PC-3 (cell line): ENCODE measurements around the gene ARHGAP23. TPM values are rescaled to one million over a fixed set of nuclear protein-coding genes. Genes with fewer than 3 reads are reported as not detected.
"Not testable (repeated sequence)": the region's sequence is repeated elsewhere in the genome, so short reads cannot be mapped to it uniquely, and the experiment has no call there.

ENCODE experiments used
- ATAC-seq: fragments of 200-7000 bp; cut with Tn5 transposase; 2 replicates; pipeline ENCODE4 v1.9.1; 2020; ENCODE audit warnings: mild to moderate bottlenecking, moderate library complexity
- BruUV-seq: library from RNA; stranded (reverse); fragments of 400-500 nt; replicated peaks from 2 replicates; lab custom pipeline; 2021; lab: Mats Ljungman, UMichigan
- CTCF ChIA-PET: fragments of 300-600 bp; sonication (Branson Sonifier 250); formaldehyde crosslinking; loops from one replicate; lab custom pipeline; 2022; ENCODE audit warnings: antibody characterized with exemption; lab: Charles Lee
- POLR2A ChIA-PET: fragments of 300-600 bp; sonication (Branson Sonifier 250); formaldehyde crosslinking; loops from one replicate; lab custom pipeline; 2022; ENCODE audit warnings: antibody characterized with exemption; ENCODE audit not compliant: unreplicated experiment; lab: Charles Lee
- DNase-seq: peaks from one replicate; pipeline ENCODE4 v3.0.0-alpha.2; 2015
- H2AFZ ChIP-seq: fragments of 300-600 bp; sonication (generic); 2 replicates; pipeline ENCODE4 v1.6.0; 2016; ENCODE audit warnings: antibody characterized with exemption, low read length
- H3F3A ChIP-seq: fragments of 300-600 bp; sonication (generic); one replicate; pipeline ENCODE4 v1.6.0; 2017; ENCODE audit warnings: antibody characterized with exemption, low read length, control low read depth, mild to moderate bottlenecking; ENCODE audit not compliant: unreplicated experiment
- H3K27ac ChIP-seq: fragments of 300-600 bp; sonication (generic); 2 replicates; pipeline ENCODE4 v1.5.1; 2016; ENCODE audit warnings: mild to moderate bottlenecking, low read length
- H3K27me3 ChIP-seq: fragments of 300-600 bp; sonication (generic); 2 replicates; pipeline ENCODE4 v1.6.1; 2016; ENCODE audit warnings: low read length, mixed read lengths
- H3K36me3 ChIP-seq: fragments of 300-600 bp; sonication (generic); 2 replicates; pipeline ENCODE4 v1.6.1; 2016; ENCODE audit warnings: low read depth, mixed run types, low read length, mixed read lengths
- H3K4me1 ChIP-seq: fragments of 300-600 bp; sonication (generic); 2 replicates; pipeline ENCODE4 v1.5.1; 2016; ENCODE audit warnings: low read length; ENCODE audit not compliant: insufficient read depth
- H3K4me2 ChIP-seq: fragments of 300-600 bp; sonication (generic); 2 replicates; pipeline ENCODE4 v1.6.0; 2016; ENCODE audit warnings: low read length
- H3K4me3 ChIP-seq: fragments of 300-600 bp; sonication (generic); 2 replicates; pipeline ENCODE4 v1.5.1; 2016; ENCODE audit warnings: mild to moderate bottlenecking, low read length, mixed read lengths
- H3K79me2 ChIP-seq: fragments of 300-600 bp; sonication (generic); 2 replicates; pipeline ENCODE4 v1.6.1; 2017; ENCODE audit warnings: low read length, mixed read lengths
- H3K9ac ChIP-seq: fragments of 300-600 bp; sonication (generic); 2 replicates; pipeline ENCODE4 v1.6.0; 2016; ENCODE audit warnings: mild to moderate bottlenecking, low read length
- H3K9me2 ChIP-seq: fragments of 300-600 bp; sonication (generic); replicated peaks from 2 replicates; pipeline ENCODE4 v1.6.1; 2016; ENCODE audit warnings: mixed run types, low read length, mixed read lengths
- H3K9me3 ChIP-seq: fragments of 300-600 bp; sonication (generic); 2 replicates; pipeline ENCODE4 v1.6.1; 2016; ENCODE audit warnings: low read length, mixed read lengths
- H4K20me1 ChIP-seq: fragments of 300-600 bp; sonication (generic); 2 replicates; pipeline ENCODE4 v1.6.1; 2016; ENCODE audit warnings: low read length, mixed read lengths
- CTCF ChIP-seq: fragments of 300-600 bp; sonication (generic); conservative IDR thresholded peaks from 2 replicates; pipeline ENCODE4 v1.5.1; 2017; ENCODE audit warnings: antibody characterized with exemption, low read depth, mild to moderate bottlenecking, low read length
- EZH2 ChIP-seq: fragments of 300-600 bp; sonication (generic); IDR thresholded peaks from one replicate; pipeline ENCODE4 v1.6.1; 2017; ENCODE audit warnings: antibody characterized with exemption, mild to moderate bottlenecking, low read length; ENCODE audit not compliant: unreplicated experiment
- EZH2phosphoT487 ChIP-seq: fragments of 300-600 bp; sonication (generic); IDR thresholded peaks from 2 replicates; pipeline ENCODE4 v1.6.1; 2018; ENCODE audit warnings: mild to moderate bottlenecking, antibody characterized with exemption, low read length, borderline replicate concordance
- intact Hi-C: fragments of 100-400 bp; cut with micrococcal nuclease; formaldehyde crosslinking; loops from 2 replicates; pipeline ENCODE4 v1.9.0; 2023
- total RNA-seq: library from RNA; depleted of rRNA; stranded (reverse); fragments of >200 nt; gene quantifications from 2 replicates; pipeline ENCODE4 v1.2.3, GENCODE V29; 2014

Gene ARHGAP23
- total RNA-seq, 1 experiment from 2014 or later = 9.0 TPM

- H2AFZ ChIP-seq, H3F3A ChIP-seq, ATAC-seq, H3K4me1 ChIP-seq, H3K36me3 ChIP-seq, H3K9me2 ChIP-seq, H3K79me2 ChIP-seq, CTCF ChIA-PET, H3K27me3 ChIP-seq, intact Hi-C loops, H4K20me1 ChIP-seq, H3K4me3 ChIP-seq, H3K9ac ChIP-seq, H3K4me2 ChIP-seq, H3K27ac ChIP-seq, BruUV-seq, POLR2A ChIA-PET, H3K9me3 ChIP-seq: not testable (repeated sequence)
- DNase-seq = peak; percentile 16
- 0 out of 2 replicates have a peak, but pooled peaks have one; percentile 12 for TF ChIP-seq CTCF
These were observed 46.4 kb downstream of the ARHGAP23 start for GRCh38 chr17:38474666-38475065.

- no peaks in the 10 kb centered on the region for H3K79me2 ChIP-seq
- intact Hi-C loops = no loop called here
- no peak for ATAC-seq
- peaks cover 3% of the 10 kb centered on the region; the same call in 1 of the 2 replicates for H3K4me1 ChIP-seq
- H3K9me3 ChIP-seq = no peaks in the 10 kb centered on the region
- no peak overlapping the region for H2AFZ ChIP-seq
- no peaks in the 10 kb centered on the region for H3K36me3 ChIP-seq
- H3K9me2 ChIP-seq = no peaks in the 10 kb centered on the region
- no peaks in the 10 kb centered on the region for H4K20me1 ChIP-seq
- H3K27me3 ChIP-seq = no peaks in the 10 kb centered on the region
- POLR2A ChIA-PET = no interaction called here
- H3K4me2 ChIP-seq = no peak overlapping the region
- no peaks in the 10 kb centered on the region for H3F3A ChIP-seq
- TF ChIP-seq EZH2 = no peak
- TF ChIP-seq CTCF = no peak
- TF ChIP-seq EZH2phosphoT487 = no peak
- CTCF ChIA-PET = no interaction called here
- no peak for DNase-seq
- H3K27ac ChIP-seq = no peak overlapping the region
- H3K9ac ChIP-seq = no peak overlapping the region
- no TSS peak for BruUV-seq
- no peak overlapping the region for H3K4me3 ChIP-seq
These were observed 48.3 kb downstream of the ARHGAP23 start for GRCh38 chr17:38476549-38476948.

GRCh38 chr17:38477417-38477816 is 49.2 kb downstream of the ARHGAP23 start:
- CTCF ChIA-PET, H3K4me1 ChIP-seq, H3F3A ChIP-seq, DNase-seq, intact Hi-C loops, H3K9me3 ChIP-seq, H4K20me1 ChIP-seq, H3K27me3 ChIP-seq, POLR2A ChIA-PET, H3K4me2 ChIP-seq, H3K9me2 ChIP-seq, H3K36me3 ChIP-seq, H2AFZ ChIP-seq, H3K4me3 ChIP-seq, H3K27ac ChIP-seq, BruUV-seq, H3K9ac ChIP-seq, H3K79me2 ChIP-seq, ATAC-seq: not testable (repeated sequence)

DNA sequence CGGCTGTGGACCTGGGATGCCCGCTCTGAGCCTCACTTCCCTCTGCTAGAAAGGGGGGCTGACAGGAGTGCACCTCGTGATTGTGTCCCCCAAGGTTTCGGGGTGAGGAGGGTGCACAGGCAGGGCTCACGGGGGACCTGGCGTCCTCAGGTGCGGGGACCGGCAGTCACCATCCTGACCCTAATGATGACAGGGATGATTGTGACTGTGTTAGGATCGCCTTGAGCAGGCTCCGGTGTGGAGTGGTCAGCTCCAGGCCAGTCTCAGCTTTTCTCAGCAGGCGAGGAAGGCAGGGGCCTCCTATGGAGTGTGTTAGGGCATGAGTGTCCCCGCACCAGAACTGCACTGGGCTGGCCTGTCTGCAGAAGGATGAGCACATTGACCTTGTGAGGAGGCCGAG is 49.7 kb downstream of the ARHGAP23 start:
- H3K27ac ChIP-seq, BruUV-seq, H3K27me3 ChIP-seq, H3K79me2 ChIP-seq, H3K4me1 ChIP-seq, H3K36me3 ChIP-seq, H3K4me3 ChIP-seq, H4K20me1 ChIP-seq, H3K9me3 ChIP-seq, H3K4me2 ChIP-seq, POLR2A ChIA-PET, DNase-seq, H3K9ac ChIP-seq, H2AFZ ChIP-seq, H3K9me2 ChIP-seq, CTCF ChIA-PET, ATAC-seq, intact Hi-C loops, H3F3A ChIP-seq: not testable (repeated sequence)

DNA sequence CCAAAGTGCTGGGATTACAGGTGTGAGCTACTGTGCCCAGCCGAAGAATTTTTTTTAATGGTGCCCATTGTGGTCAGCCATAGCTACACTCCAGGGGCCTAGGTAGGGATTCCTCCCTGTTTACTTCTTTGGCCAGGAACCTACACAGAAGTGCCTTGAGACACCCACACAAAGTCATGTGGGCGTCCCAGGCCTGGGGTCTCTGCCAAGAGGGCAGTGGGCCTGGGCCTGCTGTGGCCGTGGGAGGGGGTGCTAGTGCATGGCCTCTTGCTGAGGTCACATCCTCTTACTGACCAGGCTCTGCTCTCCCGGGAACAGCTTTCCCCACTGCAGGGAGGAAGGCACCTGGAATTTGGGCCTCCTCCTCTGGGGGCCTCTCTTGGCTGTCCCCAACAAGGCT is 50.4 kb downstream of the ARHGAP23 start:
- DNase-seq, H3K4me1 ChIP-seq, CTCF ChIA-PET, H3K9me3 ChIP-seq, H2AFZ ChIP-seq, ATAC-seq, H4K20me1 ChIP-seq, POLR2A ChIA-PET, H3K9ac ChIP-seq, intact Hi-C loops, H3K9me2 ChIP-seq, H3K27ac ChIP-seq, H3K36me3 ChIP-seq, H3K4me3 ChIP-seq, BruUV-seq, H3K27me3 ChIP-seq, H3K4me2 ChIP-seq, H3K79me2 ChIP-seq, H3F3A ChIP-seq: not testable (repeated sequence)
